ENCODE data around the gene JMJD6.
"Not testable (repeated sequence)": the region's sequence is repeated elsewhere in the genome, so short reads cannot be mapped to it uniquely, and the experiment has no call there.

JMJD6 gene

GRCh38 chr17:76736349-76737081, 10.1 kb upstream of the JMJD6 start:
- ATAC-seq = peak; percentile 16
- DNase-seq = peak; percentile 71

- ATAC-seq (no peak), DNase-seq (no peak)
Observed at GRCh38 chr17:76735586-76736348, 9.4 kb upstream of the JMJD6 start.

- no peak for DNase-seq
Observed at GRCh38 chr17:76735006-76735405, 8.6 kb upstream of the JMJD6 start.

GRCh38 chr17:76734080-76734840, 7.9 kb upstream of the JMJD6 start:
- ATAC-seq (no peak), DNase-seq (no peak)

More at GRCh38 chr17:76735006-76735405, 8.6 kb upstream of the JMJD6 start:
- no peak for ATAC-seq

GRCh38 chr17:76733618-76733957, 7.2 kb upstream of the JMJD6 start:
- DNase-seq (no peak), ATAC-seq (no peak)

GRCh38 chr17:76732734-76733617, 6.6 kb upstream of the JMJD6 start:
- ATAC-seq = no peak
- DNase-seq = no peak

GRCh38 chr17:76731800-76732733, 5.7 kb upstream of the JMJD6 start:
- ATAC-seq, DNase-seq: not testable (repeated sequence)

- peak; percentile 27 for DNase-seq
- no peak for ATAC-seq
Observed at GRCh38 chr17:76727745-76728456, 1.5 kb upstream of the JMJD6 start.

- DNase-seq = peak; percentile 87
- ATAC-seq = peak; percentile 47
Observed at GRCh38 chr17:76726776-76727718, 641 bp upstream of the JMJD6 start, which contains the start of gene METTL23. METTL23 (plus strand) TSS chr17:76726839; CDS start chr17:76729711, 2,872 bp downstream.

- peak; percentile 85 for DNase-seq
- ATAC-seq = peak; percentile 31
Observed at GRCh38 chr17:76725580-76726230, 701 bp downstream of the JMJD6 start.

- DNase-seq (no peak), ATAC-seq (no peak)
Observed at GRCh38 chr17:76723812-76724211, 2.6 kb downstream of the JMJD6 start.

- ATAC-seq, DNase-seq: not testable (repeated sequence)
Observed at GRCh38 chr17:76722977-76723376, 3.4 kb downstream of the JMJD6 start.

- ATAC-seq (no peak), DNase-seq (no peak)
Observed at GRCh38 chr17:76722279-76722678, 4.1 kb downstream of the JMJD6 start.

- no peak for DNase-seq
- ATAC-seq = no peak
Observed at GRCh38 chr17:76721463-76721862, 4.9 kb downstream of the JMJD6 start.

GRCh38 chr17:76720941-76721340, 5.5 kb downstream of the JMJD6 start:
- DNase-seq (no peak), ATAC-seq (no peak)

- no peak for DNase-seq
- no peak for ATAC-seq
Observed at GRCh38 chr17:76720211-76720610, 6.2 kb downstream of the JMJD6 start.

- ATAC-seq (no peak), DNase-seq (no peak)
Observed at GRCh38 chr17:76718516-76718915, 7.9 kb downstream of the JMJD6 start.

- DNase-seq (no peak), ATAC-seq (no peak)
Observed at GRCh38 chr17:76716839-76717215, 9.6 kb downstream of the JMJD6 start.

Data from stimulated activated naive CD8-positive, alpha-beta T cell treated with anti-CD3 and anti-CD28 coated beads, Interleukin-15, Interleukin-2, amounts not matched to agents 100 U/mL and 50 U/mL, for 24 hours (primary cell).